ENCODE measurements around the gene SHISA2.
"Not testable (repeated sequence)": the region's sequence is repeated elsewhere in the genome, so short reads cannot be mapped to it uniquely, and the experiment has no call there.

DNA sequence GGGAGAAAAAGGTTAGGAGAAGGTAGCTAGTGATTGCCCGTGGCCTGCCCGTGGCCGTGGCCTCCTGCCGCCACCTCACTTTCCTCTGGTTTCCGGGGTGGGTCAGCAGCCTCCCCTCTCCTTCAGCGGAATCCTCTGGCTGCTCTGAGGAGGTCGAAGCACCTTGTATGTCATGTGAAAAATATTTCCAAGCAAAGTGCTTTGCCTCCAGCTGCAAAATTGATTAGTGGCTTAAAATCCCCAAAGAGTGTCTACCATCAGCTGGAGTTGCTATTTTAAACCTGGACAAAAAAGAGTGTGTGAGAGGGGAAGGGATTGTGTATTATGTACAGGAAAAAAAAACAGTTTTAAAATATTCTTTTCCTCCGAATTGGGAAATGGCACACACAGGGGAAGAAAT is 17.8 kb upstream of the SHISA2 start:
- TF ChIP-seq YY1 (IDR thresholded peaks at IDR 0.05; ENCODE audit: insufficient read depth, insufficient read length); ZNF274 (IDR thresholded peaks at IDR 0.05; ENCODE audit: low read depth, low read length): not testable (repeated sequence)

Measured in NT2/D1 (cell line).